Suppressor macrophage treated with lipopolysaccharide for 1 hour (primary cell): ENCODE results near the gene SDHB.
A peak's percentile ranks its signal among the peaks of the same experiment; 100 is the strongest.

ENCODE experiments used
- DNase-seq, 3 donors: peaks; one replicate each; pipeline ENCODE4 v3.0.0-alpha.2; 2020 to 2022

The SDHB gene

DNA sequence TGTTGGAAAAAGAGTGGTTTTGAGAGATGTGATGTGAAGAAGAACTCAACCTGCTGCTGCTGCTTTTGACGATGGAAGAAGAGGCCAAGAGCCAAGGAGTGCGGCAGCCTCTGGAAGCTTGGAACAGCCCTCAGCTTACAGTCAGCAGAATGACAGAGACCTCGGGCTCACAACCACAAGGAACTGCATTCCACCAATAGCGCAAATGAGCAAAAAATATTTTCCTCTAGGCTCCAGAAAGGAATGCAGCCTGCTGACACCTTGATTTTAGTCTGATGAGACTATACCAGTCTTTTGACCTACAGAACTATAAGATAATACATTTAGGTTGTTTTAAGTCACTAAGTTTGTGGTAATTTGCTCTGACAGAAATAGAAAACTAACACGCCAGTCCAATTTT lies 10.2 kb downstream of the SDHB start:
- DNase-seq, result no peak

DNA sequence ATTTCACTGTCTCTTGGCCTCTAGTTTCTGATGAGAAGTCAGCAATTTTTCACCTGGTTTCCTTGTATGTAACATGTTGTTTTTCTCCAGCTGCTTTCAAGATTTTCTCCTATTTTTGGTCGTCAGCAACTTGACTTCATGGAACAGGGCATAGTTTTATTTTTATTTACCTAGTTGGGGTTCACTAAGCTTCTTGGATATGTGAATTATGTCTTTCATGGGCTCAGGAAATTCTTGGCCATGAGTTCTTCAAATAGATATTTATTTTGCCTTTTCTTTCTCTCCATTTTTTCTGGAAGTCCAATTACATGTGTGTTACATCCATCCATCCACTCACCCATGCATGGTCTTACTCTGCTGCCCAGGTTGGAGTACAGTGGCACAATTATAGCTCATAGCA lies 13.7 kb downstream of the SDHB start:
- no peak for DNase-seq

DNA sequence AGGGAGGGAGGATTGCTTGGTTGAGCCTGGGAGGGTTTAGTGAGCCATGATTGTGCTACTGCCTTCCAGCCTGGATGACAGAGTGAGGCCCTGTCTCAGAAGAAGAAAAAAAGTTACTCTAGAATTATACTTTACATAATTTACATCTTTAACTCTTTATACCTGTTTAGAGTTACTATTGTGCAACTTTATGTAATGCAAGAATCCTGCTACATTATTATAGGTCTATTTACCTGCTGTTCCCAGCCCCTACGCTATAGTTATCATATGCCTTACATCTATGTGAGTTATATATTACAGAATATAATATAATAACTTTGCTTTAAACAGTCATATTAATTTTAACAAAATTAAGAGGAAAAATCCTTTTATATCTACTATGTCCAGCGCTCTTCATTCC lies 14.3 kb downstream of the SDHB start:
- no peak for DNase-seq

DNA sequence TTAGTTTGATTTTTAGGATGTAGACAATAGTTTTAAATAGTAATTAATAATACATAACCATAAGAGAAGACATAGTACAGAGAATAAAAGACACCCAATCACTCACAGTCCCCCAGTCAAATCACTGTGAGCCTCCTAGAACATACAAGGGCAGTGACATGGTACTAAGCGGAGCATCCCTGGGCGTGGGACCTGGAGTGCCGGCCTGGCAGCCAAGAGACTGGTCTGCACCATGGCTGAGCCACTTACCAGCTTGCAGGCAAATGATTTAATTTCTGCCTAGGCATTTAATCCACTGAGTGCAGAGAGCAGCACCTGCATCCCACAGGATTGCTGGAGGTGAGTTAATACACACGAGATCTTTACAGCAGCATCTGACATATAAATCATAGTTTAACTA lies 20.4 kb downstream of the SDHB start:
- DNase-seq, result no peak

DNA sequence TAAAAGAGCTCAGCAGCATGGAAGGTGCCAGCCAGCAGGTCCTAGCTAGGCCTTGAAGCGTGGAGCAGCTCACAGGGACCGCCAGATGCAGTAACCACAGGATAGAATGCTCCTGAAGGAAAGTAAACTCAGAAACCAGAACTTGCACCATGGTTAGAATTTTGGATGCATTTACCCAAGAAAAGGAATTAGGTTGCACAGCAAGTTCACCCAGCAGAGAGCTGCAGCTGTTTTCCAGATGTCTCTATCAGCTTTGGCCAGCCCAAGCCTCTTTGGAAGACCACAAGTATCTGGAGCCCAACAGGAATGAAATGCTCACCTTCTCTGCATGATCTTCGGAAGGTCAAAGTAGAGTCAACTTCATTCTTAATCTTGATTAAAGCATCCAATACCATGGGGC lies 21.1 kb downstream of the SDHB start:
- no peak for DNase-seq

DNA sequence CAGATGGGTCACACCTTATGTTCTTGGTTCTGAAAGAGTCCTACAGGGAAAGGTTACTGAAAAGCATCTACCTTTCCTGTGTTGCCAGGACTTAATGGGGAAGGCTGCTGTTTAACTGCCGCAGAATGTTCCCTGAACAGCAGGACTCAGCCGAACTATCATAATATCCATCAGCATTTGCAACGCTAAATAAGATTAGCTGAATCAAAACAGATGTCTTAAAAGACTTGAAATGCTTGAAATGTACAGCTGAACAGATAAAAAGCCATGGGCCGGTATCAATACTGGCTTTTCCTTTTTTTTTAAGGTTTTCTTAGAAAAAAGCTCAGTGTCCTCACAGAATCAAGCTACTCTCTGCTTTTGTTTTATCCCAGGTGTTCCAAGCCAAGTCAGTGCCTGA lies 22.4 kb downstream of the SDHB start:
- DNase-seq, result no peak

DNA sequence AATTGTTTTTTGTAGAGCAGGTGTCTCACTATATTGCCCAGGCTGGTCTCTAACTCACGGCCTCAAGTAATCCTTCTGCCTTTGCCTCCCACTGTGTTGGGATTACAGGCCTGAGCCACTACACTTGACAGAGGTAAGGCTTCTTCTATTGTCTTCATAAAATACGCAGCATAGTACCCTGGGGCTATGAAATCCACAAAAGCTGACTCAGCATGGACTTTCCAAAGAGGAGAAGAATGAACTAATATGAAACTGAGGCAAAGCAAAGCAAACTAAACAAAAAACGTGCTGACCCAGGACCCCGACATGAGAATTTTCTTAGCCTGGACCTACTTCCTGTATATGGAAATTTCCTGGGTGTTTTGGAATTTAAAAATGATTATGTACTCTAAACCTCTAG lies 23.6 kb downstream of the SDHB start:
- DNase-seq, result peak; percentile 52 to 54 (median 53)

DNA sequence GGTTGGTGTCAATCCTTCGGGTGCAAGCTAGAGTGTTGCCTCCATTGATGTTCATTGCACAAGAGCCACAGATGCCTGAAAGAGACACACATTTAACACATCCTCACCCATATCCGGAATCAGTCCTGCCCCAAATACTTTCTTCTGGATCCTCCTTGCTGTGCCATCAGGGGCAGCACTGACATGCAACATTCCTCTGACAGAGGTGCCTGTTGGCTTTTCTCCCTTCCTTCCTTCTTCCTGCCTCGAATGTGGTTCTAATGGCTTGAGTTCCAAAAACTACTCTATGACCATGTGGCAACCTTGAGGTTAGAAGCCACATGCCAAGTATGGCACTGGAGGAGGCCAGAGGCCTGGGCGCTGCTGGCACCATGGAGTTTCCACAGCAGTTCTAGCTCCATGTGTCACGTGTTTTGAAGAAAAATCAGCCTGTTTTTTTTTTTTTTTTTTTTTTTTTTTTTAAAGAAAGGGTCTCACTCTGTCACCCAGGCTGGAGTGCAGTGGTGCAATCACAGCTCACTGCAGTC lies 25.1 kb downstream of the SDHB start:
- DNase-seq, result no peak

DNA sequence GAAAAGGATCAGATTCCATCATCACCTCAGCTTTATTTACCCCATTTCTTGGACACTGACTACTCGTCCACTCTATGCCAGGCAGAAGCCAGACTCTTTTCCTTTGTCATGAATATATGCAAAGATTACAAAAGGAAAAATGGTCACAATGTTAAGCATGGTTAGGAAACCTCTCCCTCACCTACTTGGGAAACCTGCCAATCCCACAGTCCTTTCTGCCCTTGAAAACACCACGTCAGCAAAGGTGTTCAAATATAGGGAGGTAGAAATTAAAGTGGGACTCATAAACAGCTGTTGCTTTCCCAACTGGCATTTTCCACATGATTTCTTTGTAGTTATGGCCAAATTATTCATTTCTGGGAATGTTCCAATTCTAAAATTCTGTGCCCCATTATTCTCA lies 25.9 kb downstream of the SDHB start:
- no peak for DNase-seq

DNA sequence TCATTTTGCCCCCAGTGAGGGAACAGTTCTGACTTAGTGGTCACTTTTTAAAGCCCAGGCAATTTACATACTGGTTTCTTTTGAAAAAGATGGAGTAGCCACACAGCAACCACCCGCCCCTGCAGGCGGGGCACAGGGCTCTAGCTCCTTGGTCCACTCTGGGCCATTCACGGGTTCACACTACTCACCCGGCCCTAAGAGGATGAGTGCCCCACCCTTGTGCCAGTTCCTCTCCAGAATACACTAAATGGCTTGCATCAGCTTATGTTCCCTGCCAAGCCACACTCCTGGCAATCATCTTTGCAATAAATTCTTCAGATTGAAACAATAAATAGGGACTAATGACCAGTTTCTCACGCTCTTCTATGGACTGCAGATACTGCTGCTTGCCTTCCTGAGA lies 26.4 kb downstream of the SDHB start:
- DNase-seq, result peak in 2 of 3 donors; percentile 32 to 41

DNA sequence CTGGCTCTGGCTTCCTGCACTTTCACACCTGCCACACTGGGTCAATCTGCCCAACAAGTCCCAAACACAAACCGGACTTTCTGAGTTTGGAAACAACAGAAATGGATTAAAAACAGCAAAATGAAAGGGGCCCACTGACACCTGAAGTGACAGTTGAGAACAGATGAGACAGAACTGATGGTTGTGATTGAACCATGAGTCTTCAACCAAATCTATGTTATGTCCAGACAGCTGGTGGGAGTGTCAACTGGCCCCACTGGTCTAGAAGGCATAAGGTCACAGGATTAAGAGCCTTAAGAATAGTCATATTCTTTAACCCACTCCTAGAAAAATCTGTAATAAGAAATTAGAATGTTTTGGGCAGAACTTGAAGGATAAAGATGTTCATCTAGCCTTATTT lies 29.1 kb downstream of the SDHB start:
- DNase-seq, result no peak

DNA sequence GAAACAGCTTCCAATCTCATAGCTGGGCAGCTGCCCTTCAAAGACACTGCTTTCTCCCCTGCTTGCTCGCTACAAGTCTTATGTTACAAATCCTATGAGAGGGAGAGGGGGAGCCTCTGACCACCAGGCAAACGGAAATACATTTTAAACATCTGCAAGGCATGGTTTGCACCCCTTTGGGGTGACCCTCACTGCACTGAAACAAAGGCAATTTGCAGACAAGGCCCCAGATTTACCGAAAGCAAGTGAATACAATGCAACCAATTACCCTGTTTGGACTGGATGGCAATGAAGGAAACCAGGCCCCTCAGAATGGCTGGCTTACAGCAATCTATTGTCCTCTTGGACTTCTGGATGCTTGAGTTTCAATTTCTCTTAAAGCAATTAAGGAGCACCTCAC lies 30.3 kb downstream of the SDHB start:
- DNase-seq, result no peak

DNA sequence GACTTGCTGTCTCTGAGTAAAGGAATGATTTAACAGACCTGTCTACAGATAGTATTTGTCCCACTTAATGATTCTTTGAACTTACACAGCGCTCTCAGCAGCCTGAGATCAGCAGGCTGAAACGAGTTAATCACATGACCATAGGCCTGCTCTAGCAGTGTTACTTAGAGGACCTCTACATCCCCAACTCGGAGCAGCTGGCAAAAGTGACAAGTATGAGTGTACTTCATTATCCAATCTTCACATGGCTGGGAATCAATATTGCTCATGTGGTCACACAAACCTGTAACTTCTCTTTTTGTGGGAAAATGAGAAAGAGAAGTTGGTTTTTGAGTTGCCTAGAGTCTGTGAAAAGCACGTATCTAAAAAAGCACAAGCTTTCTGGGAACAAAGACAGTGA lies 30.7 kb downstream of the SDHB start:
- DNase-seq, result peak; percentile 50 to 67 (median 60)

DNA sequence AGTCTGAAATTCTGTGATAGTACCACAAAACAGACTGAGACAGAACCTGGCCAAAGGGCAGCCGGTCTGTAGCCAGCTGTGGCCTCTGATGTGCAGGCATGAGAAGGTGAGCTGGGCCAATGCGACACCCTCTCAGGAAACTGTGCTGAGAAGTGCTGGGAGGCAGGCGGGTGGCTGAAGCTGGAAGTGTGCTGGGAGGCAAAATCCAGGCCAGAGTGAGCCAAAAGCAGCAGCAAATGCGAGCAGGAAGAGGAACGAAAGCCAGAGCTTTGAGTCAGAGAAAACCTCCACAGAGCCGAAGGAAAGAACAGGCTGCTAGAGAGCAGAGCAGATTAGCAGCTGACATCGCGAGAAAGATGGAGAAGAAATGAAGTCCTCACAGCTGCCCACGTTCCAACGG lies 31.9 kb downstream of the SDHB start:
- no peak for DNase-seq

DNA sequence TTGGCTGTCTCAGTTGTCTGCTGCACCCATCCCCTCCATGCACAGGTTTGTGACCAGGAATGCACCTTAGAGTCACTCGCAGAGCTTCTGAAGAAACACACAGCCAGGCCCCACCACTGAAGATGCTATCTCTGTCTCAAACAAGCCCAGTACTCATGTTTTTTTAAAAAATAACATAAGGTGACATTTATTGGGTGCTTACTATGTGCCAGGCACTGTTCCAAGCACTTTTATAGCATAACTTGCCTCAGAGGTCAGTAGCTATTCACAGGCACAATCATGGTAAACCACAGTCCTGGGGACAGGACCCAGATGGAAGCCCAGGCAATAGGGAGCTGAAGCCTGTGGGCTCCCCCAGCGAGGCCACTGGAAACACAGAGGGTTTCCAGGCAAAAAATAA lies 33.3 kb downstream of the SDHB start:
- no peak for DNase-seq

DNA sequence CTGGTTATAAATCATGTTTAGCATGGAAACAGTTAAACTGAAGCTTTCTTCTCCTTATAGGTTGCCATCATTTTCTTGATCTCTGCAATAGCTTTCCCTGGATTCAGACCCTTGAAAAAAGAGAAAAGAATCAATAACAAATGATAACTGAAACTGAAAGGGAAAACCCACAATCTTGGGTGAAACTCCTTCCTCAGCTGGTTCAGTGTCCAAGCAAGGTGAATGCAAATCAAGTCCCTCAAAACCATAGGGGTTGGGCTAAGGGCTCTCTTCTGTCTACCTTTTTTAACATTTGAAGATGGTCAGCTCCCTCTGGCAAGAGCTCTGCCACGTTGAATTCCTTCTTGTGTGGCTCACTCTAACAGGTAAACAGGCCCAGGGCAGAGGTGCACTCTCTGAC lies 35.0 kb downstream of the SDHB start:
- DNase-seq, result no peak

DNA sequence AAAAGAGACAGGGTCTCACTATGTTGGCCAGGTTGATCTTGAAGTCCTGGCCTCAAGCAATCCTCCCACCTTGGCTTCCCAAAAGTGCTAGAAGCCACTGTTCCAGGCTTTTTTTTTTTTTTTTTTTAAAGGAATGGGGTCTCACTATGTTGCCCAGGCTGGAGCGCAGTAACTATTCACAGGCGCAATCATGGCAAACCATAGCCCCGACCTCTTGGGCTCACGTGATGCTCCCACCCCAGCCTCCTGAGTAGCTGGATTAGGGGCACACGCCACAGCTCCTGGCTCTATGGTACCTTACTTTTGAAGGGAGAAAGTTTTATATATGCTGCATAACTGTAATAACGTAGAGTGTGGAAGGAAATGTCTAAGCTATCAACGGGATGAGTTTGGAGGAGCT lies 36.4 kb downstream of the SDHB start:
- no peak for DNase-seq

DNA sequence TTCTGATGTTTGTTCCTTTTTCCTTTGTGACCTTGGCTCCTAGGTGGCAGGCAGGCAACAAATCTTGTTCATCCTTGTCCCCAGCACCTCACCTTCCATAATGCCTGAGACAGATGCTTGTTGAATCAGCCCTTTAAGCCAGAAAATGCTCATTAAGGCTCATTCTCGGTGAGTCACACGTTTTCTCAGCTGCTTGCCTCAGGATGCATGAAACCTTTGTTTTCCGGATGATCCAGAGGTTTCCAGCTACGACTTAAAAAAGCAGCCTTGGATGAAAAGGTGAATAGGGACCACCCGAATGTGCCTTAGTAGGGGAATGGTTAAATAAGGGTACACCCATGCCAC lies 37.5 kb downstream of the SDHB start:
- DNase-seq, result no peak

DNA sequence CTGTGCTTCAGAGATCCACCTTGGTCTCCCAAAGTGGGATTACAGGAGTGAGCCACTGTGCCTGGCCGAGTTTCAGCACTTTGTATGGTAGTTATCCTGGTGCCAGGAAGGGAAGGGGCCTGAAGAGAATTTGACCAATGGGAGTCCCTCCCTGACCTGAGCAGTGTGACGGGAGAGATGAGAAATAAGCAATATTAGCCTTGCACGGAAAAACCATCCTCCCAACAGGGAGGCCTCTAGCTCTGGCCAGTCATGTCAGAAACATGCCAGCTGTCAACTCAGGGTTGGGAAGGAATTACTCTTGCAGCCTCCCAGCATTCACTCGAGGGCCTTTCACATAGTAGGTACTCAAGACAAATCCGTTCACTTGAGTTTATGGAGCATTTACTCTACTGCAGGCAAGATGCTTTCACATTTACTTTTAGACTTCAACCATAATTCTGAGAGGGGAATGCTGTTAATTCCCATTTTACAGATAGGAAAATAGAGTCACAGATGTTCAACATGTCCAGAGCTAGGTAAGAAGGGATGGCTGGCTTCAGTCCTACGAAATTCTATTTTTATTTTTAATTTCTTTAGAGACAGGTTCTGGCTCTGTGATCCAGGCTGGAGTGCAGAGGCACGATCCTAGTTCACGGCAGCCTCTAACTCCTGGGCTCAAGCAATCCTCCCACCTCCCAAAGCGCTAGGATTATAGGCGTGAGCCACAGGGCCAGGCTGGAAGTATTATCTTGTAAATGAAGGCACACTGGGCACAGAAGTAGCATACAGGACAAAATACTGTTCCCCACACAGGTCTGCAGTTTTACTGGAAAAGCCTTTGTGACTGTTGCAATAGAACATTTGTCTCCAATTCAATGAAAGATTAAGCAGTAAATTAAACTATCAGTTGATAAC lies 38.9 kb downstream of the SDHB start:
- no peak for DNase-seq

DNA sequence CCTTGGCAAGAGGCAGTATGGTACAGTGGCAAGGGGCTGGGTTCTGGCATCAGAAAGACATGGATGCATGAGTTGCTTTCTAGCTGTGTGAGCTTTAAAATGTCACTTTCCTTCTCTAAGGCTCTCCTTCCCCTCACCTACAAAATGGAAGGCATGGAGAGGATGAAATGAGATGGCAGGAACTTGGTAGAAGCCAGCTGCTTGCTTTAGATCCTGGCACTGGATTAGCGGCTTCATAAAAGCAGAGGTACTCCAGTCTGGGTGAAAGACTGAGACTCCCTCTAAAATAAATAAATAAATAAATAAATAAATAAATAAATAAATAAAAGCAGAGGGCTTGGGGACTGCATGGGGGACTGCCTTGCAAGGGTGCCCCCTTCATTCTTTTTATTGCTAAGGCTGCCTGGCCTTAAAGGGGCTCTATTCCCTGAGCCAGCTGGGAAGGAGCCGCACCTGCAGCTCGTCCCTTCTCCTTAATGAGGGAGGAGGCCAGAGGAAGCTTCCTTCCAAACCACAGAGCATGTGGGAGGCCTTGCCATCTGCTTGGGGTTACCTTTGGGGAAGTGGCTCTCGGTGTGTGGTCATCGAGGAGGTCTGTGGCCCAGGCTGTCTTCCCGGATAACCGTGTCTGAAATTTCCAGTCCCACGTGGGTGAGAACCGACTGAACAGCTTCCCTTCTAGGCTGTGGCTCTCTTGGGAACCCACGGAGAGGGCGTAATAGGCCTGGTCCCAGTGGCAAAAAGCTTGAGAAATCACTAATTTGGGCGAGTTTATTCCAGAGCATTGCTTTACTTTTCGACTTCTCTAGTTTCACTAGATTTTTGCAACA lies 40.1 kb downstream of the SDHB start:
- peak; percentile 87 to 91 (median 88) for DNase-seq

DNA sequence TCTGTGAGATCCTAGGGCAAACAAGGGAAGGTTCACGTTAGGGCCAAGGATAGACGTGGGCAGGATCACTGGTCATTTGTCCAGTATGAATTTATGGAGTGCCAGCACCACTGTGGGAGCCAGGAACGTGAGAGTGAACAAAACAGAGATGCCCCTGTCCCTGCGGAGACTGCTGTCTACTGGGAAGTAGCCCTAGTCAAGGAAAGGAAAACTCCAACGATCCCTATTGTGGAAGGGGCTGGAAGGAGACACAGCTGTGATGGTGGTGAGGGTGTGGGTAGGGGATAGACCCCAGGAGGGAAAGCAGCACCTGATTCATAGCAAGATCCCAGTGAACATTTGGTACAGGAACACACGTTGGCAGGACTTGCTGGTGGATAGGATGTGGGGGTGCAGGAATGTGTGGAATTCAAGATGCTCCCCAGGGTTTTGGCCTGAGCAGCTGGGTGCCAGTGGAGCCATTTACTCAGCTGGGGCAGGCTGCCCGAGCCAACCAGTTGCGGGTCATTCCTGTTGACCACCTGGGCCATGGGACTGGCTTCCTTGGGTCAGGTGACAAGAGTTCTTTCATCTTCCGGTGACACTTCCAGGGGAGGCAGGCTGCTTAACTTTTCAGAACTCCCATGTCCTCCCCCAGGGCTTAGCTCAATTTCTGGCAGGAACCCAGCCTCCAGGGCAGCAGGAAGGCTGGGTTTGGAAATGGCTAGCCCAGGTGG lies 40.9 kb downstream of the SDHB start:
- no peak for DNase-seq

DNA sequence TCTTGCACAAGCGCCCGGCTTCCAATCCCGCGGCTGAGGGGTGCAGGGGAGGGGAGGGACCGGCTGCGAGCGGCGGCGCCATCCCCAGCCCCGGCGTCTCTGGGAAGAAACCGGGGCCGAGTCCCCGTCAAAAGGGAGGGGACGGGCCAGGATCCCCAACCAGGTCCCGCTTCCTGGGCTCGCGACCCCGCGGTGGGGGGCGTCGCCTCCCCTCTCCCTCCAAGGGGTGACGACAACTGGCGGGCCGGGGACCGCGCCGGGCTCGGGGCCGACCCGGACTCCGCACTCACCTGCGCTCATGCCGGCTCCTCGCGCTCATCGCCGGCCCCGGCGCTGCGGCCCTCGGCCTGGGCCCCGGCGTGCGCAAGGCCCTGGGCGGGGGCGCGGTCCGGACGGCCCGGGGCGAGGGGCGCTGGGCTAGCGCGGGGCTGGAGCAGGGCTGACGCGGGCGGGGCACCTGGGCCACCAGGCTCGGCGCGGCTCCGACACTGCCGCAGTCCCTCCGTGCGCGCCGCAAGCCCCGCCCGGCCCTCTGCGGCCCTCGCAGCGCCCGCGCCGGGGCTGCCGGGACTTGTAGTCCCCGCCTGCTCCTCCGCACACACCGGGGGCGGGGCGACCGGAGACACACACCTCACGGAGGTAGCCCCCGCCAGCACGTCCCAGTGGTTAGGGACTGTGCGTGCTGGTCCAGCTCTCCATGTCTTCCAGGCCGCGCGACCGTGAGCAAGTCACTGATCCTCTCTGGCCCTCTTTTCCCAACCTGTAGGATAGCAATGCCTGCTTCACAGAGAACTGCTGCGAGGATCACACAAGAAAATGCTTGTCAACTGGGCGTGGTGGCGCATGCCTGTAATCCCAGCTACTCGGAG lies 42.2 kb downstream of the SDHB start, which contains the start of gene ATP13A2:
TSS of gene ATP13A2 (minus strand) at position 490 of the 869 bp plus-strand sequence. CDS start at position 300, 190 bp downstream.
- peak; percentile 78 to 92 (median 83) for DNase-seq
